Adrenal gland (tissue), 12 donors: Measurements from ENCODE around the gene PRKCZ. TPM values are rescaled to one million over a fixed set of nuclear protein-coding genes. Genes with fewer than 3 reads are reported as not detected.
A peak's percentile ranks its signal among the peaks of the same experiment; 100 is the strongest.

Source experiments
- DNase-seq, 7 donors: peaks; one replicate each; pipeline ENCODE4 v3.0.0-alpha.2; 2019 to 2020
- H3K27ac ChIP-seq, 5 donors: fragments of 200-600 bp; sonication (generic) in 4 of 5; 1 replicate in 3 of 5; 2 replicates in 2 of 5; pipeline versions ENCODE4 v1.5.1 to v1.8.0; 2016 to 2020; ENCODE audit warnings: mild to moderate bottlenecking in 1 of 5
- H3K27me3 ChIP-seq: fragments of 200-600 bp; 2 replicates; pipeline ENCODE4 v1.8.0; 2021
- H3K36me3 ChIP-seq, 2 donors: fragments of 200-600 bp; replicated peaks in 1 of 2; 1 replicate in 1 of 2; 2 replicates in 1 of 2; pipeline versions ENCODE4 v1.5.1 to v1.8.0; 2018 to 2022
- H3K4me1 ChIP-seq, 2 donors: fragments of 200-600 bp; replicated peaks in 1 of 2; 1 replicate in 1 of 2; 2 replicates in 1 of 2; pipeline versions ENCODE4 v1.5.1 to v1.8.0; 2018 to 2021
- H3K4me3 ChIP-seq, 4 donors: fragments of 200-600 bp; sonication (generic) in 3 of 4; one replicate each; pipeline ENCODE4 v1.5.1; 2016 to 2018
- H3K9me3 ChIP-seq, 3 donors: fragments of 200-600 bp; sonication (generic) in 1 of 3; replicated peaks in 1 of 3; 1 replicate in 2 of 3; 2 replicates in 1 of 3; pipeline versions ENCODE4 v1.5.1 to v1.8.0; 2016 to 2021
- POLR2A ChIP-seq, 2 donors: fragments of 450-650 bp; IDR thresholded peaks; one replicate each; pipeline ENCODE4 v1.6.1; 2017; ENCODE audit warnings: antibody characterized with exemption in 2 of 2, mild to moderate bottlenecking in 2 of 2, moderate library complexity in 1 of 2
- WGBS, 4 donors: extraction: QIAGEN DNeasy Blood & Tissue Kit in 2 of 4; methylation state at CpG; one replicate each; pipeline versions ENCODE4 v1.1.5 to v1.1.7; 2013 to 2017; 5-methylcytosine and 5-hydroxymethylcytosine counted together
- intact Hi-C, 2 donors: fragments of 100-400 bp; cut with DNase I; formaldehyde crosslinking; loops; one replicate each; pipeline versions ENCODE4 v1.14.1 to v1.15.0; 2022 to 2023
- polyA plus RNA-seq, 3 donors: library from polyadenylated mRNA; stranded (reverse); fragments of 200-250 nt in 2 of 3; fragments of 350-450 nt in 1 of 3; fragmentation: Illumina TruSeq in 1 of 3; extraction: RNeasy Lipid Tissue Mini Kit (QIAGEN cat#74804) in 1 of 3; gene quantifications; one replicate each; pipeline ENCODE4 v1.2.3, GENCODE V29; 2013 to 2014
- total RNA-seq, 9 donors: library from RNA; depleted of rRNA in 4 of 9; stranded (reverse); fragments of >200 nt in 4 of 9; fragments of 120-200 nt in 1 of 9; fragmentation: NEBNext Ultra II Directional in 1 of 9; extraction: Animal tissue kit (Norgen Biotek cat#: 25700) in 1 of 9; gene quantifications; one replicate each; pipeline versions ENCODE4 v1.1.0 to v1.2.4, GENCODE V29; 2013 to 2023
- TF ChIP-seq, protein P1 (sequence below), 6 experiments: fragments of 450-650 bp in 4 of 6; fragments of 200-600 bp in 2 of 6; sonication (generic) in 1 of 6; IDR thresholded peaks; 1 replicate in 5 of 6; 2 replicates in 1 of 6; pipeline versions ENCODE4 v1.5.1 to v1.8.0; 2016 to 2021; ENCODE audit warnings: antibody characterized with exemption in 6 of 6, mild to moderate bottlenecking in 2 of 6, moderate library complexity in 1 of 6
- donor health status: healthy with polysubstance abuse.
- donor health status: Bipolar disorder and iron deficiency.
- donor health status: DM: yes; HTN: yes; CAD: no.
- donor health status: DM: no; HTN: no; CAD: no.
- donor health status: DM: no; HTN: no; CAD: no.
- donor health status: DM: yes; HTN: yes; CAD: no.

Gene PRKCZ
- total and polyA plus RNA-seq, 12 donors: 8.2 to 50.5 (median 25.4) TPM

DNA sequence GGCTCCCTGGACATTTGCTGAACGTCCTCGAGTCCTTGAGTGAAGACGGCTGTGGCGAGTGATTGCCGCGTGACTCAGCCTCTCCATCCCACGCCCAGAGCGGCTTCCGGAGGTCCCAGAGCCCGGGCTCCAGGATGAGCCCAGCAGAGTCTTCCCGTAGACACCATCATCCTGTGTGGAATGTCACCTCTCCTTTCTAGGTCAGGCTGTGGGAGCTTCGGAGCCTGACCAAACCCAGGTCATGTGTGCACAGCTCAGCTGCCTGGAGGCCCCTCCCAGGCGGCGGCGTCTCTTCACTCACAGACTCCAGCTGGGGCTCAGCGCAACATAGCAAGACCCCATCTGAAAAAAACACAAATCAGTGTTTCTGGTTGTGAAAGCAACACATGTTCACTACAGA, 38.2 kb downstream of the PRKCZ start:
- TF ChIP-seq POLR2A (IDR thresholded peaks at IDR 0.05): no peak
- TF ChIP-seq, protein P1, sequence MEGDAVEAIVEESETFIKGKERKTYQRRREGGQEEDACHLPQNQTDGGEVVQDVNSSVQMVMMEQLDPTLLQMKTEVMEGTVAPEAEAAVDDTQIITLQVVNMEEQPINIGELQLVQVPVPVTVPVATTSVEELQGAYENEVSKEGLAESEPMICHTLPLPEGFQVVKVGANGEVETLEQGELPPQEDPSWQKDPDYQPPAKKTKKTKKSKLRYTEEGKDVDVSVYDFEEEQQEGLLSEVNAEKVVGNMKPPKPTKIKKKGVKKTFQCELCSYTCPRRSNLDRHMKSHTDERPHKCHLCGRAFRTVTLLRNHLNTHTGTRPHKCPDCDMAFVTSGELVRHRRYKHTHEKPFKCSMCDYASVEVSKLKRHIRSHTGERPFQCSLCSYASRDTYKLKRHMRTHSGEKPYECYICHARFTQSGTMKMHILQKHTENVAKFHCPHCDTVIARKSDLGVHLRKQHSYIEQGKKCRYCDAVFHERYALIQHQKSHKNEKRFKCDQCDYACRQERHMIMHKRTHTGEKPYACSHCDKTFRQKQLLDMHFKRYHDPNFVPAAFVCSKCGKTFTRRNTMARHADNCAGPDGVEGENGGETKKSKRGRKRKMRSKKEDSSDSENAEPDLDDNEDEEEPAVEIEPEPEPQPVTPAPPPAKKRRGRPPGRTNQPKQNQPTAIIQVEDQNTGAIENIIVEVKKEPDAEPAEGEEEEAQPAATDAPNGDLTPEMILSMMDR (IDR thresholded peaks at IDR 0.05): no peak

DNA sequence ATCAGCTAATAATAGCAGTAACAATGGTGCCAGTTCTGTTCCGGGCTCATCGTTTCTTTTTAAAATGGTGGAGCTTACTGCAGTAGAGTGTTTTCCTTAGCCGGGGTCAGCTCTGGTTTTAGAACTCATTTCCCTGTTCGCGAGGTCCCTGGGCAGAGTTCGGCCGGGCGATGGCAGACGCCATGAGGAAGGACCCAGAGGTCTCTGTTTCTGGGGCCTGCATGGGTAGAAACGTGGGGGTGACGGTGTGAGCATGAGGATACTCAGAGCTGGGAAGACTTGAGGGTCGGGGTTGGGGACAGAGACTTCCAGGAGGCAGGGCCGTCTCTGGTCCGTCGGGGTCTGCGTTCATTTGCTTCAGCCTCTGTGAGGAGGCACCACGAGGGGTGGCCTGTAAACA, 38.8 kb downstream of the PRKCZ start:
- Histone ChIP-seq H3K36me3 (no peaks in the 10 kb centered on the region), H3K9me3 (no peaks in the 10 kb centered on the region), H3K27me3 (no peaks in the 10 kb centered on the region), H3K27ac (peak overlapping the region in 1 of 5 donors; percentile 64), H3K4me3 (no peak overlapping the region), H3K4me1 (peaks cover 0 to 10% of the 10 kb centered on the region in 2 donors)
- intact Hi-C loops: no loop called here
- DNase-seq: no peak
- TF ChIP-seq, protein P1 (IDR thresholded peaks at IDR 0.05): no peak
- no peak for TF ChIP-seq POLR2A (IDR thresholded peaks at IDR 0.05)
- WGBS, 4 donors: 91 to 94% (median 93%) methylated on average over 17 of the region's 17 CpGs

More for the DNA sequence above, 38.2 kb downstream of the PRKCZ start:
- WGBS, 4 donors: 38 to 68% (median 51%) methylated on average over 13 to 16 of the region's 16 CpGs
- Histone ChIP-seq H3K27ac (peak overlapping the region in 2 of 5 donors; percentile 60 to 64), H3K4me3 (no peak overlapping the region), H3K27me3 (no peaks in the 10 kb centered on the region), H3K4me1 (peaks cover 0 to 10% of the 10 kb centered on the region in 2 donors), H3K36me3 (no peaks in the 10 kb centered on the region), H3K9me3 (no peaks in the 10 kb centered on the region)
- intact Hi-C loops: no loop called here
- peak in 6 of 7 donors; percentile 57 to 86 (median 73) for DNase-seq

DNA sequence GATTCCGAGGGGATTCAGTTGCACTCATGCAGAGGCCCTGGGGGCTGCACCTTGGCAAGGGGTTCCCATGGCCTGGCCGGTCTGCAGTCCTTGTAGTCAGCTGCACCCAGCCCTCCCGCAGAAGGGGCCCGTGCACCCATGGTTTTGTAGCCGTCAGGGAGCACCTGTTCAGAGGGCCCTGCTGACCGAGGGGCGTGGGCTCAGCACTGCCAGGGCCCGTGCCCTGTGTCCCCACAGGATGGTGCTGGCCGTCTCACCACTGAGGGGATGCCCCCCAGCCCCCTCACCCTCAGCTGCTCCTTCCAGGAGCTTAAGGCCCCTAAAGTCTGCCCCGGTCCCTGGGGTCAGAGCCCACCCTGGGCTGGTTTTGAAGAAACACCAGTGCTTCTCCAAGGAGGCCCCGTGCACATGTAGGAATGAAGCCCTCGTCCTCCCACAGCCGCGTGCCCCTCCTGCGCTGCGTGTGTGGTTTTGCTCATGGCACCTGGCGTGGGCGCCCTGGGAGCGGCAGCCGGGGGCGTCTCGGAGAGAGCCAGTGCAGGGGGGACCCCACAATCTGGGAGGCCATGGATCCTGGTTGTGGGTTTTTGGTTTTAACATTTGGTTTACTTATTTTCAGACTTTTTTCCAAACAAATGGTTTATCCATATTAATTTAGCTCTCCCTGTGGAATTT, 40.1 kb downstream of the PRKCZ start:
- H3K27ac ChIP-seq: no peak overlapping the region
- H3K4me1 ChIP-seq: peaks cover 0 to 10% of the 10 kb centered on the region in 2 donors
- TF ChIP-seq, protein P1 (IDR thresholded peaks at IDR 0.05): no peak
- no peaks in the 10 kb centered on the region for H3K36me3 ChIP-seq
- 90 to 97% (median 95%) methylated on average over 13 to 22 of the region's 22 CpGs for WGBS, 4 donors
- no peaks in the 10 kb centered on the region for H3K9me3 ChIP-seq
- DNase-seq: no peak
- no peak overlapping the region for H3K4me3 ChIP-seq
- intact Hi-C loops: no loop called here
- no peaks in the 10 kb centered on the region for H3K27me3 ChIP-seq

DNA sequence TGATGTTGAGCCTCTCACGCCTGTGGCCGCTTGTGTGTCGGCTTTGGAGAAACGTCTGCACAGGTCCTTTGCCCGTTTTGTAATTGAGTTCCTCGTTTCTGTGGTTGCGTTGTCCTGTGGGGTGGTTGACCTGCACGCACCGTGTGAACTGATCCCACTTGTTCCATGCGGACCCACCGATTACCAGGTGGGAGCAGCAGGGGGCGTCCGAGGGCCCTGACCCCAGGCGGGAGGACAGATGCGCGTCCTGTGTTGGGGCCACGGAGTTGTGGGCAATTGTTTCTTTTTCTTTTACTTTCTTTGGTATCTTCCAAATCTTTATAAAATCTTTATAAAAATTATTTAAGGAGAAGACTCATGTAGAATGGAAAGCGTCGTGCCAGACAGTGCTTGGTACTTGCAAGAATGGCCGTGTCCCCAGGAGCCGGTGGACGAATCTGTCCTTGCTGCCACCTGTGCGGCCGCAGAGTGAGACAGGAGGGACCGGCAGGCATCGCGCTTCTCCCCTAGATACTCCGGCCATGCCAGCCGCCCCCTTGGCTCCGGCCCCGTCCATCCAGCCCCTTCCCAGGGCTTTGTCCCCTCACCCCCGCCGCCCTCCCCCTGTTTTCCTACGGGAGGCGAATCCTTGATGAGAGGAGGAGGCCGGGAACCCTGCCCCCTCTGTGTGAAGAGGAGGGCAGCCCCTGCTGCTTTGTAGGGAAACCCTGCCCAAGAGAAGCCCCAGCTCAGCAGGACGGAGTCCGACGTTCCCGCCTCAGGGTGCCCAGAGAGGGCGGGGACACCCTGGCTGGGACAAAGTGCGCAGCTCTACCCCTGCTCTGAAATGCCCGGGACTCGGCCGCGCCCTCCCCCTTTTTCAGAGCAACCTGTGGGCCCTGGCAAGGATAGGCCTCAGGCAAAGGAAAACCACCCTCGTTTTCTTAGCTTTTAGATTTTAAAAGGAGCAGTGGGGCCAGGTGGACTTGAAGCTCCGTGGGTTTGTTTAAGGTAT, 41.7 kb downstream of the PRKCZ start:
- intact Hi-C loops: no loop called here
- TF ChIP-seq, protein P1 (IDR thresholded peaks at IDR 0.05): peak in 4 of 6 experiments; percentile 23 to 40 (median 34)
- no peak for TF ChIP-seq POLR2A (IDR thresholded peaks at IDR 0.05)
- 75 to 80% (median 76%) methylated on average over 36 to 48 of the region's 48 CpGs for WGBS, 4 donors
- Histone ChIP-seq H3K36me3 (no peaks in the 10 kb centered on the region), H3K27ac (peak overlapping the region in 1 of 5 donors; percentile 5), H3K4me3 (no peak overlapping the region), H3K4me1 (peaks cover 0 to 10% of the 10 kb centered on the region in 2 donors), H3K9me3 (no peaks in the 10 kb centered on the region), H3K27me3 (no peaks in the 10 kb centered on the region)
- peak in 1 of 7 donors; percentile 69 for DNase-seq
